GM18868 (cell line): ENCODE results near the gene DCP1A.
A peak's percentile ranks its signal among the peaks of the same experiment; 100 is the strongest.
"Not testable (repeated sequence)": the region's sequence is repeated elsewhere in the genome, so short reads cannot be mapped to it uniquely, and the experiment has no call there.

Source experiments
- ATAC-seq: cut with Tn5 transposase; IDR thresholded peaks from one replicate; pipeline ENCODE4 v1.9.1; 2021; ENCODE audit warnings: mild to moderate bottlenecking, moderate library complexity; ENCODE audit not compliant: unreplicated experiment

Gene DCP1A

GRCh38 chr3:53269888-53270880, 77.2 kb downstream of the DCP1A start:
- ATAC-seq = peak; percentile 85

- ATAC-seq = not testable (repeated sequence)
These were observed 78.2 kb downstream of the DCP1A start for GRCh38 chr3:53269193-53269592.

GRCh38 chr3:53267766-53268165, 79.6 kb downstream of the DCP1A start:
- ATAC-seq = no peak

GRCh38 chr3:53264718-53265117, 82.6 kb downstream of the DCP1A start:
- no peak for ATAC-seq

GRCh38 chr3:53263907-53264306, 83.4 kb downstream of the DCP1A start:
- ATAC-seq = no peak

GRCh38 chr3:53261712-53262111, 85.6 kb downstream of the DCP1A start:
- no peak for ATAC-seq

- no peak for ATAC-seq
These were observed 87.0 kb downstream of the DCP1A start for GRCh38 chr3:53260286-53260785.

- no peak for ATAC-seq
These were observed 87.7 kb downstream of the DCP1A start for GRCh38 chr3:53259427-53260259.

- no peak for ATAC-seq
These were observed 88.5 kb downstream of the DCP1A start for GRCh38 chr3:53258600-53259426.

GRCh38 chr3:53257465-53257864, 89.9 kb downstream of the DCP1A start:
- no peak for ATAC-seq

- no peak for ATAC-seq
These were observed 90.7 kb downstream of the DCP1A start for GRCh38 chr3:53256704-53257055.

- peak; percentile 63 for ATAC-seq
These were observed 91.3 kb downstream of the DCP1A start, which contains the start of gene TKT for GRCh38 chr3:53255775-53256703. TSS of gene TKT (minus strand) at chr3:53256022. CDS start at chr3:53255942, 80 bp downstream.

GRCh38 chr3:53255423-53255774, 91.9 kb downstream of the DCP1A start:
- peak; percentile 39 for ATAC-seq

- peak; percentile 49 for ATAC-seq
These were observed 92.6 kb downstream of the DCP1A start for GRCh38 chr3:53254509-53255422.

GRCh38 chr3:53253707-53254508, 93.4 kb downstream of the DCP1A start:
- ATAC-seq = no peak

- not testable (repeated sequence) for ATAC-seq
These were observed 94.4 kb downstream of the DCP1A start for GRCh38 chr3:53252947-53253322.

GRCh38 chr3:53252096-53252946, 95.0 kb downstream of the DCP1A start:
- no peak for ATAC-seq
